ENCODE measurements around the gene MAST4. TPM values are rescaled to one million over a fixed set of nuclear protein-coding genes. Genes with fewer than 3 reads are reported as not detected.

Gene MAST4
- total RNA-seq, 4 donors from 2014 or later, result 8.2 to 203 (median 35.5) TPM

- Histone ChIP-seq H3K36me3 (no peaks in the 10 kb centered on the region), H3K4me1 (peaks cover 0 to 6% of the 10 kb centered on the region in 2 donors), H3K4me3 (no peak overlapping the region), H3K9me3 (no peaks in the 10 kb centered on the region), H3K27me3 (no peaks in the 10 kb centered on the region), H3K27ac (no peak overlapping the region)
- TF ChIP-seq POLR2A (IDR thresholded peaks at IDR 0.05) (no peak), CTCF (IDR thresholded peaks at IDR 0.05) (no peak)
- DNase-seq, result no peak
- intact Hi-C loops (cut with DNase I; ENCODE audit: low total_unique reads), result no loop called here
These were observed 46.3 kb downstream of the MAST4 start for GRCh38 chr5:66642538-66642937.

DNA sequence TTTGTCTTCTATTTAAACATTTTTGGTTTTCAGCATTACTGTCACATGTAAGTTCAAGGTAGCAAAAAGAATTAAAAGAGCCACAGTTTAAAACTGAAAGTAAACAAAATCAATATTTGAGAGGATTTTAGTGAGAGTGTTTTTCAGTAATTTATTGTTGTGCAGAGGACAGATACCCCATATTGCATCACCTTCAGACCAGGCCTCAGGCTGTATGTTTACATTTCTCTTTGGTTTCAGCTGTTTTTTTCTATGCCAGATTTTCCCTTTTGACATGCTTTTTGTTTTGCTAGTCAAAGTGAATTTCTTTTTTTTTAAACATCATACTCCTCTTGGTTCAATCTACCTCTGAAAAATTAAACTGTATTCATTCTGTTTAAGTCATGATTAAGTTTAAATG is 47.2 kb downstream of the MAST4 start:
- peaks cover 0 to 6% of the 10 kb centered on the region in 2 donors for H3K4me1 ChIP-seq
- H3K9me3 ChIP-seq, result no peaks in the 10 kb centered on the region
- no peaks in the 10 kb centered on the region for H3K36me3 ChIP-seq
- H3K4me3 ChIP-seq, result no peak overlapping the region
- TF ChIP-seq POLR2A (IDR thresholded peaks at IDR 0.05), result no peak
- TF ChIP-seq CTCF (IDR thresholded peaks at IDR 0.05), result no peak
- no peak for DNase-seq
- intact Hi-C loops (cut with DNase I; ENCODE audit: low total_unique reads), result no loop called here
- H3K27ac ChIP-seq, result no peak overlapping the region
- H3K27me3 ChIP-seq, result no peaks in the 10 kb centered on the region

- Histone ChIP-seq H3K27me3 (no peaks in the 10 kb centered on the region), H3K36me3 (no peaks in the 10 kb centered on the region), H3K4me3 (no peak overlapping the region), H3K9me3 (no peaks in the 10 kb centered on the region), H3K4me1 (peaks cover 0 to 6% of the 10 kb centered on the region in 2 donors), H3K27ac (no peak overlapping the region)
- DNase-seq, result no peak
- TF ChIP-seq CTCF (IDR thresholded peaks at IDR 0.05) (no peak), POLR2A (IDR thresholded peaks at IDR 0.05) (no peak)
- intact Hi-C loops (cut with DNase I; ENCODE audit: low total_unique reads), result no loop called here
These were observed 47.9 kb downstream of the MAST4 start for GRCh38 chr5:66644111-66644510.

DNA sequence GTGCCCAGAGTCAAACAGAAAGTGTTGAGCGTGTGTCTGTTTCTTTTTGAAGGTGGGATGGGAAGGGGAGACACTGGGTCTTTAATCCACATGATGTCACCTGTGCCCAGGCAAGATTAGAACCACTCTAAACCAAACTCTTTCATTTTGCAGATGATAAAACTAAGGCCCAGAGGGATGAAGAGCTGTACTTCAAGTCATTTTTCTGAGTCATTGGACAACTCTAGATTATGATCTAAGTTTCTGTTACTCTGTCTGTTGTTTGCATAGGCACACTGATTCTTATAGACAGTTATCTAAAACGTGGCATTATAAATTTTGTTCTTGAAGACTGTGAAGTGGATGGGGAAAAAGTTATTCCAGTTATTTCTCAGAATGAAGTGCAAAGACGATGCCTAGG is 48.8 kb downstream of the MAST4 start:
- peaks cover 0 to 6% of the 10 kb centered on the region in 2 donors for H3K4me1 ChIP-seq
- no peaks in the 10 kb centered on the region for H3K36me3 ChIP-seq
- no peak overlapping the region for H3K27ac ChIP-seq
- intact Hi-C loops (cut with DNase I; ENCODE audit: low total_unique reads), result no loop called here
- no peak for DNase-seq
- no peaks in the 10 kb centered on the region for H3K9me3 ChIP-seq
- H3K4me3 ChIP-seq, result no peak overlapping the region
- no peaks in the 10 kb centered on the region for H3K27me3 ChIP-seq
- TF ChIP-seq CTCF (IDR thresholded peaks at IDR 0.05) (no peak), POLR2A (IDR thresholded peaks at IDR 0.05) (no peak)

DNA sequence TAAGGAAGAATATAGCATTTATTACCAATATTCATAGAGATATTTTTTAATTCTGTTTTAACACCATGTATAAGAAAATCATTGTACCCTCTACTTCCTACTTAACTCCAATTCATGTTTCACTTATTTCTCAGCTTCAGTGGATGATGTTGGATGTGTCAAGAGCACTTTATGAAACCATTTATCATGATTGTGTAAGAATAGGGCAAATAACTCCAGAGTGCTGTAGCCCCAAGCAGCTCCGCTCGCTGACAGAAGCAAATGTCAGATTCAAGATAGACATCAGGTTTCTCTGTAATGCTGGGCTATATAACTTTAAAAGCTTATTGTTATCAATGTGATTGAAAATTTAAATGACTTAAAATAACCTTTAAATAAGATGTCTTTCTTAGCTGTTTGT is 50.4 kb downstream of the MAST4 start:
- Histone ChIP-seq H3K9me3 (no peaks in the 10 kb centered on the region), H3K27ac (no peak overlapping the region), H3K4me3 (no peak overlapping the region), H3K27me3 (no peaks in the 10 kb centered on the region), H3K4me1 (peaks cover 0 to 6% of the 10 kb centered on the region in 2 donors), H3K36me3 (no peaks in the 10 kb centered on the region)
- intact Hi-C loops (cut with DNase I; ENCODE audit: low total_unique reads), result no loop called here
- DNase-seq, result no peak
- TF ChIP-seq CTCF (IDR thresholded peaks at IDR 0.05) (no peak), POLR2A (IDR thresholded peaks at IDR 0.05) (no peak)

All from uterus (tissue), 4 donors.